Type B pancreatic cell (in vitro differentiated cells): ENCODE results near the gene CACUL1. TPM values are rescaled to one million over a fixed set of nuclear protein-coding genes. Genes with fewer than 3 reads are reported as not detected.

ENCODE experiments used
- DNase-seq: peaks from one replicate; pipeline ENCODE4 v3.0.0; 2021; ENCODE audit warnings: mixed read lengths; ENCODE audit not compliant: unreplicated experiment; ENCODE audit errors: extremely low spot score
- H3K27ac Mint-ChIP-seq: 2 replicates; pipeline ENCODE4 v1.8.0; 2021; ENCODE audit warnings: mild to moderate bottlenecking, mixed read lengths
- H3K27me3 Mint-ChIP-seq: 2 replicates; pipeline ENCODE4 v1.8.0; 2021; ENCODE audit warnings: mixed read lengths
- H3K36me3 Mint-ChIP-seq: 2 replicates; pipeline ENCODE4 v1.8.0; 2021; ENCODE audit warnings: mixed read lengths
- H3K4me1 Mint-ChIP-seq: one replicate; pipeline ENCODE4 v1.8.0; 2021; ENCODE audit warnings: mixed read lengths; ENCODE audit not compliant: unreplicated experiment
- H3K4me3 Mint-ChIP-seq: 2 replicates; pipeline ENCODE4 v1.8.0; 2021; ENCODE audit warnings: mild to moderate bottlenecking, mixed read lengths
- H3K9me3 Mint-ChIP-seq: 2 replicates; pipeline ENCODE4 v1.8.0; 2021; ENCODE audit warnings: mixed read lengths
- total RNA-seq: library from RNA; stranded (reverse); gene quantifications from 2 replicates; pipeline ENCODE4 v1.2.1, GENCODE V29; 2021; ENCODE audit warnings: low replicate concordance
- TF ChIP-seq, protein P1 (sequence below): fragments of 200-600 bp; sonication (generic); conservative IDR thresholded peaks from 2 replicates; pipeline ENCODE4 v1.5.0; 2021; ENCODE audit warnings: antibody characterized with exemption, mild to moderate bottlenecking

The CACUL1 gene
- total RNA-seq, 1 donor from 2014 or later, result 42.9 TPM

GRCh38 chr10:118720685-118721538 lies 33.9 kb downstream of the CACUL1 start:
- Mint-ChIP-seq H3K9me3 (no peaks in the 10 kb centered on the region), H3K27ac (no peak overlapping the region), H3K27me3 (no peaks in the 10 kb centered on the region), H3K4me1 (peaks cover 2% of the 10 kb centered on the region), H3K4me3 (no peak overlapping the region), H3K36me3 (peaks cover 12% of the 10 kb centered on the region)
- TF ChIP-seq, protein P1, sequence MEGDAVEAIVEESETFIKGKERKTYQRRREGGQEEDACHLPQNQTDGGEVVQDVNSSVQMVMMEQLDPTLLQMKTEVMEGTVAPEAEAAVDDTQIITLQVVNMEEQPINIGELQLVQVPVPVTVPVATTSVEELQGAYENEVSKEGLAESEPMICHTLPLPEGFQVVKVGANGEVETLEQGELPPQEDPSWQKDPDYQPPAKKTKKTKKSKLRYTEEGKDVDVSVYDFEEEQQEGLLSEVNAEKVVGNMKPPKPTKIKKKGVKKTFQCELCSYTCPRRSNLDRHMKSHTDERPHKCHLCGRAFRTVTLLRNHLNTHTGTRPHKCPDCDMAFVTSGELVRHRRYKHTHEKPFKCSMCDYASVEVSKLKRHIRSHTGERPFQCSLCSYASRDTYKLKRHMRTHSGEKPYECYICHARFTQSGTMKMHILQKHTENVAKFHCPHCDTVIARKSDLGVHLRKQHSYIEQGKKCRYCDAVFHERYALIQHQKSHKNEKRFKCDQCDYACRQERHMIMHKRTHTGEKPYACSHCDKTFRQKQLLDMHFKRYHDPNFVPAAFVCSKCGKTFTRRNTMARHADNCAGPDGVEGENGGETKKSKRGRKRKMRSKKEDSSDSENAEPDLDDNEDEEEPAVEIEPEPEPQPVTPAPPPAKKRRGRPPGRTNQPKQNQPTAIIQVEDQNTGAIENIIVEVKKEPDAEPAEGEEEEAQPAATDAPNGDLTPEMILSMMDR, result peak; percentile 96
- DNase-seq, result no peak

- H3K4me3 Mint-ChIP-seq, result no peak overlapping the region
- TF ChIP-seq, protein P1, result no peak
- peaks cover 12% of the 10 kb centered on the region for H3K36me3 Mint-ChIP-seq
- DNase-seq, result no peak
- H3K9me3 Mint-ChIP-seq, result peaks cover 4% of the 10 kb centered on the region
- no peaks in the 10 kb centered on the region for H3K4me1 Mint-ChIP-seq
- no peaks in the 10 kb centered on the region for H3K27me3 Mint-ChIP-seq
- H3K27ac Mint-ChIP-seq, result no peak overlapping the region
Measured at GRCh38 chr10:118714366-118714765, 40.4 kb downstream of the CACUL1 start.

- H3K4me3 Mint-ChIP-seq, result no peak overlapping the region
- peaks cover 7% of the 10 kb centered on the region for H3K36me3 Mint-ChIP-seq
- no peak overlapping the region for H3K27ac Mint-ChIP-seq
- TF ChIP-seq, protein P1, result peak; percentile 25
- H3K9me3 Mint-ChIP-seq, result peaks cover 4% of the 10 kb centered on the region
- H3K4me1 Mint-ChIP-seq, result no peaks in the 10 kb centered on the region
- DNase-seq, result no peak
- H3K27me3 Mint-ChIP-seq, result no peaks in the 10 kb centered on the region
Measured at GRCh38 chr10:118712930-118713634, 41.7 kb downstream of the CACUL1 start.

- Mint-ChIP-seq H3K27ac (no peak overlapping the region), H3K9me3 (peaks cover 4% of the 10 kb centered on the region), H3K4me3 (no peak overlapping the region), H3K4me1 (no peaks in the 10 kb centered on the region), H3K27me3 (no peaks in the 10 kb centered on the region), H3K36me3 (peaks cover 9% of the 10 kb centered on the region)
- TF ChIP-seq, protein P1, result no peak
- no peak for DNase-seq
Measured at GRCh38 chr10:118712080-118712479, 42.7 kb downstream of the CACUL1 start.

DNA sequence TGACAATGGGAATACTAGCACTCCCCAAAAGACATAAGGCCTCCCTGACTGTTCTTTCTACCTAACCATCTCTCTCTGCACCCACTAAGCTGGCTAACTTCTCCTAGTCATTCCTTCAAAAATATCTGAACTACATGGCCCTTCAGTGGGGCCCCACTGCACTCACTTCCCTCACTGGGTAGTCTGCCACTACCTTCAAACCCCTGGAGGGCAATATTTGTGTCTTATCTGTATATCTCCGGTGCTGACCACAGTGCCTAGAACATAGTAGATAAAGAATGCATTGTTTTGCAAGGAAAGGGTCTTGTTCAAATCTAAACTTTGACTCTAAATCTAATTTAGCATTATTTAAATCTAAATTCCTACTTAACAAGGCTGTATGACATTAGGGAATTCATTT lies 44.3 kb downstream of the CACUL1 start:
- DNase-seq, result no peak
- no peaks in the 10 kb centered on the region for H3K27me3 Mint-ChIP-seq
- H3K4me3 Mint-ChIP-seq, result no peak overlapping the region
- H3K4me1 Mint-ChIP-seq, result no peaks in the 10 kb centered on the region
- TF ChIP-seq, protein P1, result no peak
- no peak overlapping the region for H3K27ac Mint-ChIP-seq
- peaks cover 4% of the 10 kb centered on the region for H3K9me3 Mint-ChIP-seq
- peaks cover 6% of the 10 kb centered on the region for H3K36me3 Mint-ChIP-seq
